Natural killer cell (primary cell): Measurements from ENCODE around the gene PSMG2. TPM values are rescaled to one million over a fixed set of nuclear protein-coding genes. Genes with fewer than 3 reads are reported as not detected.

ENCODE experiments used
- ATAC-seq, 3 donors: fragments of 150-1000 bp in 2 of 3; fragments of 200-7000 bp in 1 of 3; cut with Tn5 transposase; 1 replicate in 1 of 3; 2 replicates in 2 of 3; pipeline ENCODE4 v1.10.0; 2021; ENCODE audit warnings: mild to moderate bottlenecking in 2 of 3, moderate library complexity in 2 of 3
- DNase-seq, 2 donors: peaks; one replicate each; pipeline versions ENCODE4 v3.0.0 to v3.0.0-alpha.2; 2013 to 2021; ENCODE audit warnings: mixed read lengths in 1 of 2
- H3K27ac ChIP-seq: one replicate; pipeline ENCODE4 v1.5.1; 2013; ENCODE audit warnings: mild to moderate bottlenecking, low read length
- H3K27me3 ChIP-seq: one replicate; pipeline ENCODE4 v1.6.1; 2013; ENCODE audit warnings: low read length; ENCODE audit not compliant: control insufficient read depth, insufficient read depth
- H3K36me3 ChIP-seq: one replicate; pipeline ENCODE4 v1.6.1; 2013; ENCODE audit warnings: low read length; ENCODE audit not compliant: control insufficient read depth, insufficient read depth
- H3K4me1 ChIP-seq: one replicate; pipeline ENCODE4 v1.6.1; 2013; ENCODE audit warnings: low read length; ENCODE audit not compliant: control insufficient read depth, insufficient read depth
- H3K4me3 ChIP-seq: one replicate; pipeline ENCODE4 v1.5.1; 2013; ENCODE audit warnings: low read length
- H3K9me3 ChIP-seq: one replicate; pipeline ENCODE4 v1.6.1; 2013; ENCODE audit warnings: low read length; ENCODE audit not compliant: control insufficient read depth, insufficient read depth
- H3K27ac Mint-ChIP-seq, 2 donors: one replicate each; pipeline ENCODE4 v1.8.0; 2022; ENCODE audit warnings: mild to moderate bottlenecking in 2 of 2, mixed read lengths in 2 of 2, moderate library complexity in 1 of 2
- H3K27me3 Mint-ChIP-seq, 2 donors: one replicate each; pipeline ENCODE4 v1.8.0; 2022; ENCODE audit warnings: low read depth in 2 of 2, mixed read lengths in 2 of 2
- H3K36me3 Mint-ChIP-seq: one replicate; pipeline ENCODE4 v1.8.0; 2022; ENCODE audit warnings: mixed read lengths
- H3K4me1 Mint-ChIP-seq, 2 donors: one replicate each; pipeline ENCODE4 v1.8.0; 2022; ENCODE audit warnings: mixed read lengths in 2 of 2
- H3K4me3 Mint-ChIP-seq: one replicate; pipeline ENCODE4 v1.8.0; 2022; ENCODE audit warnings: mild to moderate bottlenecking, moderate library complexity, mixed read lengths
- H3K9me3 Mint-ChIP-seq, 2 donors: one replicate each; pipeline ENCODE4 v1.8.0; 2022; ENCODE audit warnings: mixed read lengths in 2 of 2
- CTCF ChIP-seq: fragments of 200-600 bp; IDR thresholded peaks from one replicate; pipeline ENCODE4 v1.8.0; 2022; ENCODE audit warnings: antibody characterized with exemption
- WGBS: methylation state at CpG from one replicate; pipeline ENCODE4 v1.1.7; 2013; ENCODE audit warnings: missing lambda C conversion rate; ENCODE audit not compliant: insufficient coverage; 5-methylcytosine and 5-hydroxymethylcytosine counted together
- intact Hi-C: fragments of 100-400 bp; cut with micrococcal nuclease; formaldehyde crosslinking; loops from one replicate; pipeline ENCODE4 v1.14.2; 2022
- total RNA-seq, 4 donors: library from RNA; stranded (reverse); fragments of 120-200 nt in 1 of 4; gene quantifications; one replicate each; pipeline versions ENCODE4 v1.2.3 to v1.2.4, GENCODE V29; 2013 to 2022

Gene PSMG2
- total RNA-seq, 3 donors from 2014 or later (not counting 1 experiment from before 2014, with no cell fraction given) = 56.7 to 63.4 (median 62.8) TPM

DNA sequence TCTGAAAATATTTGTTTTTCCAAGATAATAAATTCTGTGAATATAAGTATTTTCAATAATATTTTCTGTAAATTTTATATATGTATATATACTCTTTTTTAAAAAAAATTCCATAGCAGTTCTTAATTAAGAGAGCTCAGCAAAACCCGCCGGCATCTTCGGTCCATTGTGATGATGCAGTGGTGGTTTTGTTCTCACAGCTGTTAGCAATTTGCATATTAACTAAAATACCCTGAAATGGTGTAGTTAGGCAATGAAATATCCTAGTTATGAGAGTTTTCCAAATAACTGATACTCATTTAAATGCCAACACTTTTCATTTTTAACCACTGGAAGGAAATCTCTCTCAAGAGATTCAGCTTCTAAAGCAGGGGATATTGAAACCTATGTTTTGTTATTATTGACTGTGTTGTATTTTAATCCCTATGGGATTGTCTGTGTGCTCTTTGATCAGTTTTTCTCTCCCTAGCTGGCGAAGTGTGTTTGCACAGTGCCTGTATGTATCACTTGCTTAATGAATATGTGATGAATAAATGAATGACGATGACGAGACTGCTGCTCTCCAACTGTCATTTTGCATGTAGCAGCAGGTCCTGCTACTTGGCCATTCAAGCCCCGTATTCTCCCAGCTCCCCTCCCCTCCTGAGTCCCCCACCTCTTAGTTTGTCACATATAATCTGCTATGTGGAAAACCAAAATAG, 42.4 kb downstream of the PSMG2 start:
- Mint-ChIP-seq H3K4me1 (peaks cover 0 to 4% of the 10 kb centered on the region in 2 donors), H3K27ac (no peak overlapping the region), H3K4me3 (no peak overlapping the region), H3K9me3 (no peaks in the 10 kb centered on the region), H3K27me3 (peaks cover 0 to 5% of the 10 kb centered on the region in 2 donors), H3K36me3 (no peaks in the 10 kb centered on the region)
- intact Hi-C loops = no loop called here
- H3K27ac ChIP-seq = no peak overlapping the region
- no peak for TF ChIP-seq CTCF
- H3K4me3 ChIP-seq = no peak overlapping the region
- WGBS = 90% methylated on average over 4 of the region's 7 CpGs
- DNase-seq (no peak), ATAC-seq (no peak)
- H3K4me1 ChIP-seq = no peaks in the 10 kb centered on the region
- no peaks in the 10 kb centered on the region for H3K9me3 ChIP-seq
- H3K36me3 ChIP-seq = no peaks in the 10 kb centered on the region
- no peaks in the 10 kb centered on the region for H3K27me3 ChIP-seq

GRCh38 chr18:12747530-12748315, 44.9 kb downstream of the PSMG2 start:
- Mint-ChIP-seq H3K4me1 (peaks cover 0 to 4% of the 10 kb centered on the region in 2 donors), H3K27me3 (peaks cover 0 to 5% of the 10 kb centered on the region in 2 donors), H3K36me3 (no peaks in the 10 kb centered on the region), H3K4me3 (no peak overlapping the region), H3K27ac (no peak overlapping the region), H3K9me3 (no peaks in the 10 kb centered on the region)
- no peaks in the 10 kb centered on the region for H3K36me3 ChIP-seq
- H3K27ac ChIP-seq = no peak overlapping the region
- H3K27me3 ChIP-seq = no peaks in the 10 kb centered on the region
- ATAC-seq (no peak), DNase-seq (no peak)
- no peak for TF ChIP-seq CTCF
- intact Hi-C loops = no loop called here
- no peak overlapping the region for H3K4me3 ChIP-seq
- H3K4me1 ChIP-seq = no peaks in the 10 kb centered on the region
- no peaks in the 10 kb centered on the region for H3K9me3 ChIP-seq
- WGBS = 90% methylated on average over 8 of the region's 8 CpGs

DNA sequence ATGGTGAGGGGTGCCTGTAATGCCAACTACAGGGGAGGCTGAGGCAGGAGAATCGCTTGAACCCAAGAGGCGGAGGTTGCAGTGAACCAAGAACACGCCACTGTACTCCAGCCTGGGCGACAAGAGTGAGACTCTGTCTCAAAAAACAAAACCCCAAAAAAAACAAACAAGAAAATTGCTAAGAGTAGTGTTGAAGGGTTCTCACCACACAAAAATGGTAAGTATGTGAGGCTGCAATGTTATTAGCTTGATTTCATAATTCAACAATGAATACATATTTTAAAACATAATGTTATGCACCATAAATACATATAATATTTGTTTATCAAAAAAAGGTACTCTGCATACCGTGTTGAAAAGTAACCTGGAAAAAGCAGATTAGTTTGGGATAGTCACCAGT, 45.8 kb downstream of the PSMG2 start:
- peaks cover 0 to 5% of the 10 kb centered on the region in 2 donors for H3K27me3 Mint-ChIP-seq
- no peak overlapping the region for H3K4me3 Mint-ChIP-seq
- DNase-seq = no peak
- ATAC-seq = no peak
- H3K9me3 Mint-ChIP-seq = no peaks in the 10 kb centered on the region
- no peaks in the 10 kb centered on the region for H3K36me3 Mint-ChIP-seq
- TF ChIP-seq CTCF = no peak
- Histone ChIP-seq H3K4me3 (no peak overlapping the region), H3K4me1 (no peaks in the 10 kb centered on the region), H3K27me3 (no peaks in the 10 kb centered on the region), H3K36me3 (no peaks in the 10 kb centered on the region), H3K27ac (no peak overlapping the region), H3K9me3 (no peaks in the 10 kb centered on the region)
- H3K27ac Mint-ChIP-seq = no peak overlapping the region
- peaks cover 0 to 4% of the 10 kb centered on the region in 2 donors for H3K4me1 Mint-ChIP-seq
- WGBS = 95% methylated on average over 3 of the region's 5 CpGs
- intact Hi-C loops = no loop called here
